Gastroesophageal sphincter (tissue), 4 donors: ENCODE results near the gene ZNF282. TPM values are rescaled to one million over a fixed set of nuclear protein-coding genes. Genes with fewer than 3 reads are reported as not detected.
"Not testable (repeated sequence)": the region's sequence is repeated elsewhere in the genome, so short reads cannot be mapped to it uniquely, and the experiment has no call there.

Experiments
- ATAC-seq: fragments of 150-250 bp; one replicate; pipeline ENCODE4 v1.9.1; 2016; ENCODE audit warnings: mild to moderate bottlenecking, moderate library complexity
- H3K27ac ChIP-seq, 4 donors: fragments of 200-600 bp; sonication (generic) in 3 of 4; 1 replicate in 3 of 4; 2 replicates in 1 of 4; pipeline ENCODE4 v1.5.1; 2016 to 2019
- H3K27me3 ChIP-seq: fragments of 200-600 bp; sonication (generic); one replicate; pipeline ENCODE4 v1.5.1; 2019
- H3K36me3 ChIP-seq, 2 donors: fragments of 200-600 bp; sonication (generic); one replicate each; pipeline ENCODE4 v1.5.1; 2019; ENCODE audit warnings: control low read depth in 1 of 2
- H3K4me1 ChIP-seq, 3 donors: fragments of 200-600 bp; sonication (generic); 1 replicate in 2 of 3; 2 replicates in 1 of 3; pipeline ENCODE4 v1.5.1; 2016 to 2019; ENCODE audit warnings: control low read depth in 2 of 3
- H3K4me3 ChIP-seq, 2 donors: fragments of 200-600 bp; sonication (generic); one replicate each; pipeline ENCODE4 v1.5.1; 2019; ENCODE audit warnings: mild to moderate bottlenecking in 1 of 2, moderate library complexity in 1 of 2
- H3K9me3 ChIP-seq, 3 donors: fragments of 200-600 bp; sonication (generic); one replicate each; pipeline ENCODE4 v1.5.1; 2017 to 2019; ENCODE audit warnings: control low read depth in 2 of 3
- EP300 ChIP-seq: sonication (generic); formaldehyde crosslinking; IDR thresholded peaks from one replicate; pipeline ENCODE4 v1.6.1; 2017; ENCODE audit warnings: antibody characterized with exemption, mild to moderate bottlenecking
- POLR2A ChIP-seq, 2 donors: fragments of 450-650 bp; IDR thresholded peaks; one replicate each; pipeline ENCODE4 v1.6.1; 2017; ENCODE audit warnings: antibody characterized with exemption in 2 of 2, mild to moderate bottlenecking in 2 of 2, moderate library complexity in 1 of 2
- POLR2AphosphoS5 ChIP-seq: sonication (generic); formaldehyde crosslinking; IDR thresholded peaks from one replicate; pipeline ENCODE4 v1.6.1; 2017; ENCODE audit warnings: antibody characterized with exemption
- WGBS, 2 donors: methylation state at CpG; one replicate each; pipeline ENCODE4 v1.1.5; 2018; ENCODE audit warnings: low coverage in 1 of 2; 5-methylcytosine and 5-hydroxymethylcytosine counted together
- total RNA-seq, 4 donors: library from RNA; depleted of rRNA; stranded (reverse); fragments of >200 nt; gene quantifications; one replicate each; pipeline ENCODE4 v1.1.0, GENCODE V29; 2016
- TF ChIP-seq, protein P1 (sequence below), 4 experiments: fragments of 200-600 bp in 2 of 4; fragments of 450-650 bp in 2 of 4; sonication (generic) in 1 of 4; IDR thresholded peaks; one replicate each; pipeline ENCODE4 v1.5.1; 2017 to 2019; ENCODE audit warnings: antibody characterized with exemption in 4 of 4, mild to moderate bottlenecking in 2 of 4, moderate library complexity in 2 of 4

ZNF282 gene
- total RNA-seq, 4 donors from 2014 or later, result 15.9 to 26.3 (median 18.7) TPM

DNA sequence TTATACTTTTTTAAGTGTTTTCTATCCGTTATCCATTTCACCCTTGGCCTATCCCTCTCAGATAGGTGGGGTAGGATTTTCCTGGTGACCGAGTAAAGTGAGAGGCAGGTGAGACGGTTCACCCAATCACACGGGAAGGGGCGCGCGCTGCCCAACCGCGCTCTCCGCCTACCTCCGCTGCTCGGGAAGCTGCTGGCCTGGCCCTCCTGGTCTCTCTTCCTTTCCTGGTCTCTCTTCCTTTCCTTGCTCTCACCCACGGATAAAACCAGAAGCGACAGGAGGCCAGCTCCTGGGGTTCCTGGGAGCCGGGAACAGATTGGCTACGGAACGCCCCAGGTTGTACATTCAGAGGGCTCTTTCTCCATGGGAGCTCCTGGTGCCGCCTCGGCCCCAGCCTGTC lies 29.8 kb downstream of the ZNF282 start:
- H3K27ac ChIP-seq, result no peak overlapping the region
- H3K9me3 ChIP-seq, result no peaks in the 10 kb centered on the region
- 94 to 100% methylated on average over 3 to 18 of the region's 19 CpGs for WGBS, 2 donors
- no peaks in the 10 kb centered on the region for H3K27me3 ChIP-seq
- no peaks in the 10 kb centered on the region for H3K4me1 ChIP-seq
- ATAC-seq, result no peak
- no peak for TF ChIP-seq EP300
- TF ChIP-seq, protein P1, sequence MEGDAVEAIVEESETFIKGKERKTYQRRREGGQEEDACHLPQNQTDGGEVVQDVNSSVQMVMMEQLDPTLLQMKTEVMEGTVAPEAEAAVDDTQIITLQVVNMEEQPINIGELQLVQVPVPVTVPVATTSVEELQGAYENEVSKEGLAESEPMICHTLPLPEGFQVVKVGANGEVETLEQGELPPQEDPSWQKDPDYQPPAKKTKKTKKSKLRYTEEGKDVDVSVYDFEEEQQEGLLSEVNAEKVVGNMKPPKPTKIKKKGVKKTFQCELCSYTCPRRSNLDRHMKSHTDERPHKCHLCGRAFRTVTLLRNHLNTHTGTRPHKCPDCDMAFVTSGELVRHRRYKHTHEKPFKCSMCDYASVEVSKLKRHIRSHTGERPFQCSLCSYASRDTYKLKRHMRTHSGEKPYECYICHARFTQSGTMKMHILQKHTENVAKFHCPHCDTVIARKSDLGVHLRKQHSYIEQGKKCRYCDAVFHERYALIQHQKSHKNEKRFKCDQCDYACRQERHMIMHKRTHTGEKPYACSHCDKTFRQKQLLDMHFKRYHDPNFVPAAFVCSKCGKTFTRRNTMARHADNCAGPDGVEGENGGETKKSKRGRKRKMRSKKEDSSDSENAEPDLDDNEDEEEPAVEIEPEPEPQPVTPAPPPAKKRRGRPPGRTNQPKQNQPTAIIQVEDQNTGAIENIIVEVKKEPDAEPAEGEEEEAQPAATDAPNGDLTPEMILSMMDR (IDR thresholded peaks at IDR 0.05), result no peak
- no peak overlapping the region for H3K4me3 ChIP-seq
- H3K36me3 ChIP-seq, result peaks cover 0 to 61% of the 10 kb centered on the region in 2 donors

DNA sequence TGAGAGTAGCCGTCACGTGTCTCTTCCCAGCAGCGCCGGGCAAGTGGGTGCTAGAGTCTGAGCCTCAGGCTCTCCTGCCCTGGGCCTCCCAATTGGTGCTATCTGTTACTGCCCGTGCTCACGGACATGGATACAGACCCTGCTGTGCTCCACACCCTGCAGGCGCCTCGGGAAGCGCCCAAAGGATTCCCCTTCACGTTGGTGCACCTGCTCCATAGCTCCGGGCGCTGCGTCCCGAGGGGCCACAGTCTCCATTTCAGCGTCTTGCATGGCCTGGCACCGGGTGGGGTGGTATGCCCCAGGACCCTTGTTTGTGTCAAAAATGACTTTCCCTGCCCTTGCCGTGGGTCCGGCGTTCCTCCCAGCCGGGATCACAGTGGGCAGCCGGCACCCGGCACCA lies 30.3 kb downstream of the ZNF282 start:
- ATAC-seq, result no peak
- H3K27ac ChIP-seq, result no peak overlapping the region
- no peaks in the 10 kb centered on the region for H3K27me3 ChIP-seq
- H3K9me3 ChIP-seq, result no peaks in the 10 kb centered on the region
- H3K4me1 ChIP-seq, result no peaks in the 10 kb centered on the region
- no peak overlapping the region for H3K4me3 ChIP-seq
- H3K36me3 ChIP-seq, result peaks cover 0 to 55% of the 10 kb centered on the region in 2 donors
- 85% methylated on average over 4 of the region's 22 CpGs; no CpG with 5 or more reads in 1 of the 2 donors for WGBS, 2 donors
- TF ChIP-seq POLR2A (IDR thresholded peaks at IDR 0.05), result no peak
- TF ChIP-seq, protein P1 (IDR thresholded peaks at IDR 0.05), result no peak
- TF ChIP-seq EP300, result no peak
- TF ChIP-seq POLR2AphosphoS5, result no peak

DNA sequence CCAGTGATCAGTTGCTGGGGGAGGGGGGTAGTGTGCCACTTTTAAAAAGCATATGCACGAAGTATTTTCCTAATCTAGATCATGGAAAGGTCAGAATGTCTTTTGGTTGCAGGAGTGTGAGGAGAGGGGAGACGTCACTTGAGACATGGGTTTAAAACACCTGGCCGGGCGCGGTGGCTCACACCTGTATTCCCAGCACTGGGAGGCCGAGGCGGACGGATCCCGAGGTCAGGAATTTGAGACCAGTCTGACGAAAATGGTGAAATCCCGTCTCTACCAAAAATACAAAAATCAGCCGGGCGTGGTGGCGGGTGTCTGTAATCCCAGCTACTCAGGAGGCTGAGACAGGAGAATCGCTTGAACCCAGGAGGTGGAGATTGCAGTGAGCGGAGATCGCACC lies 31.0 kb downstream of the ZNF282 start:
- H3K36me3 ChIP-seq, result peaks cover 0 to 48% of the 10 kb centered on the region in 2 donors
- not testable (repeated sequence) for H3K4me1 ChIP-seq, ATAC-seq, H3K27me3 ChIP-seq, H3K9me3 ChIP-seq, H3K4me3 ChIP-seq, H3K27ac ChIP-seq
- WGBS, 2 donors, result 84 to 92% methylated on average over 7 to 9 of the region's 17 CpGs

DNA sequence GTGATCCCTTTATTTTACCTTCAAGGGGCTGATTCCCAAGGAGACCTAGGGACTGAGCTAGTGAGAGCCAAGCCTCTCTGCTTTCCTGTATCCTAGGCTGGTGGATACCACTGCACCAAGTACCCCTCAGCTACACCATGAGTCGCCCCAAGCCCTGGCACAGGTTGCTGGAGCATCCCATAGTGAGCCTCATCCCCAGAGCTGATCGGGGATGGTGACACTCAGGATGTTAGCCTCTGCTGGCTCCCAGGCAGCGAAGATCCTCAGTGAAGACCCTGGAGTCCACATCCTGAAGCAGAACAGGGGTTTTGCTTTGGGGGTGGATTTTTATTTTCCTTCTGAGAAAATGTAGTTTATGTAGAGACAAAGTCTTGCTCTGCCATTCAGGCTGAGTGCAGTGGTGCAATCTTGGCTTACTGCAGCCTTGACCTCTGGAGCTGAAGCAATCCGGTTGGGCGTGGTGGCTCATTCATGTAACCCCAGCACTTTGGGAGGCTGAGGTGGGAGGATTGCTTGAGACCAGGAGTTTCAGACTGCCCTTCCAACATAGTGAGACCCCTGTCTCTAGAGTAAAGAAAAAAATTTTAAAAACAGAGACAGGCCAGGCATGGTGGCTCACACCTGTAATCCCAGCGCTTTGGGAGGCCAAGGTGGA lies 31.6 kb downstream of the ZNF282 start:
- Histone ChIP-seq H3K27ac (no peak overlapping the region), H3K9me3 (no peaks in the 10 kb centered on the region), H3K4me3 (no peak overlapping the region), H3K4me1 (no peaks in the 10 kb centered on the region), H3K36me3 (peaks cover 0 to 42% of the 10 kb centered on the region in 2 donors), H3K27me3 (no peaks in the 10 kb centered on the region)
- 67% methylated on average over 1 to 3 of the region's 6 CpGs for WGBS, 2 donors
- TF ChIP-seq, protein P1 (IDR thresholded peaks at IDR 0.05), result no peak
- no peak for TF ChIP-seq POLR2AphosphoS5
- ATAC-seq, result no peak

DNA sequence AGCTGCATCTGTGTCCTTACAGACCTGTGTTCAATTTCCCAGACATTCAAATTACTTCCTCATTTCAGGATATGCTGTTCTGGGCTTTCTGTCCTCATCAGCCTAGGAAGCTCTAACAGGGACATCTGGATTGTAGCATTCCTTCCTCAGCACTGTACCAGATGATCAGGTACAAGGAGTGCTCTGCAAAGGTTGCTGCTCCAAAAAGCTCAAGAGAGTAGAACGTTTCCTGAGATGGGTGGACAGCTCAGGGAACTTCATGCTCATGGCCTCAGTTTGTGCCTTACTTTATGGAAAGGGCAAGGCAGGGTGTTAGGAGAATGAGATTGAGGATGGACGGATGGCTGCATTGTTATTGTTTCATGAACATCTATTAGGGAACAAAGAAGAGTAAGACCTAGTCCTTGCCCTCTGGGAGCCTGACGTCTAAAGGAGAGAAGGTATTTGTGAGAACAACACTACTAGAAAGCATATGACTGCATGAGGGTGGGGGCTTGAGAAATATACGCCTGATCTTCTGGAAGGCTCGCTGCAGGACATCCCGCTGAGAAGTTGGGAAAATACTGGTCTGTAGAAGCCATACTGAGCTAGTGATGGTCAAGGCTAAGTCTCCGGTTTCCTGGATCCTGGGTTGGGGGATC lies 33.6 kb downstream of the ZNF282 start:
- no peaks in the 10 kb centered on the region for H3K4me1 ChIP-seq
- H3K27me3 ChIP-seq, result no peaks in the 10 kb centered on the region
- H3K36me3 ChIP-seq, result peaks cover 0 to 22% of the 10 kb centered on the region in 2 donors
- no peak overlapping the region for H3K27ac ChIP-seq
- no peak overlapping the region for H3K4me3 ChIP-seq
- no peaks in the 10 kb centered on the region for H3K9me3 ChIP-seq
- ATAC-seq, result no peak
- WGBS, 2 donors, result 49 to 54% methylated on average over 7 of the region's 7 CpGs
- TF ChIP-seq EP300 (no peak), POLR2AphosphoS5 (no peak), POLR2A (IDR thresholded peaks at IDR 0.05) (no peak)
- TF ChIP-seq, protein P1 (IDR thresholded peaks at IDR 0.05), result no peak
